ENCODE measurements around the gene OSTF1. TPM values are rescaled to one million over a fixed set of nuclear protein-coding genes. Genes with fewer than 3 reads are reported as not detected.

The OSTF1 gene
- total and polyA plus RNA-seq, 2 experiments from 2014 or later, result 22.4 to 29.1 TPM

GRCh38 chr9:75164573-75164972 lies 76.3 kb downstream of the OSTF1 start:
- no peaks in the 10 kb centered on the region for H3K9me3 ChIP-seq (ENCODE audit: low read depth)
- H3K4me1 ChIP-seq (ENCODE audit: insufficient read depth), result no peaks in the 10 kb centered on the region
- no peaks in the 10 kb centered on the region for H4K20me1 ChIP-seq (ENCODE audit: insufficient read depth, poor library complexity, severe bottlenecking)
- TF ChIP-seq EZH2phosphoT487 (IDR thresholded peaks at IDR 0.05; ENCODE audit: low read depth, severe bottlenecking, unreplicated experiment) (no peak), EZH2 (IDR thresholded peaks at IDR 0.05; ENCODE audit: borderline replicate concordance) (no peak)
- TF ChIP-seq, protein P1, sequence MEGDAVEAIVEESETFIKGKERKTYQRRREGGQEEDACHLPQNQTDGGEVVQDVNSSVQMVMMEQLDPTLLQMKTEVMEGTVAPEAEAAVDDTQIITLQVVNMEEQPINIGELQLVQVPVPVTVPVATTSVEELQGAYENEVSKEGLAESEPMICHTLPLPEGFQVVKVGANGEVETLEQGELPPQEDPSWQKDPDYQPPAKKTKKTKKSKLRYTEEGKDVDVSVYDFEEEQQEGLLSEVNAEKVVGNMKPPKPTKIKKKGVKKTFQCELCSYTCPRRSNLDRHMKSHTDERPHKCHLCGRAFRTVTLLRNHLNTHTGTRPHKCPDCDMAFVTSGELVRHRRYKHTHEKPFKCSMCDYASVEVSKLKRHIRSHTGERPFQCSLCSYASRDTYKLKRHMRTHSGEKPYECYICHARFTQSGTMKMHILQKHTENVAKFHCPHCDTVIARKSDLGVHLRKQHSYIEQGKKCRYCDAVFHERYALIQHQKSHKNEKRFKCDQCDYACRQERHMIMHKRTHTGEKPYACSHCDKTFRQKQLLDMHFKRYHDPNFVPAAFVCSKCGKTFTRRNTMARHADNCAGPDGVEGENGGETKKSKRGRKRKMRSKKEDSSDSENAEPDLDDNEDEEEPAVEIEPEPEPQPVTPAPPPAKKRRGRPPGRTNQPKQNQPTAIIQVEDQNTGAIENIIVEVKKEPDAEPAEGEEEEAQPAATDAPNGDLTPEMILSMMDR (IDR thresholded peaks at IDR 0.05; ENCODE audit: poor library complexity), result no peak
- DNase-seq (ENCODE audit: low spot score), result no peak
- H3K27ac ChIP-seq, result no peak overlapping the region
- H2AFZ ChIP-seq, result no peak overlapping the region
- no peaks in the 10 kb centered on the region for H3K79me2 ChIP-seq
- H3K4me2 ChIP-seq, result no peak overlapping the region
- no peaks in the 10 kb centered on the region for H3K36me3 ChIP-seq (replicated peaks; ENCODE audit: insufficient read depth, low read depth)
- H3K27me3 ChIP-seq, result no peaks in the 10 kb centered on the region
- no peaks in the 10 kb centered on the region for H3K9me2 ChIP-seq (replicated peaks; ENCODE audit: insufficient read depth)
- no peak overlapping the region for H3K4me3 ChIP-seq

GRCh38 chr9:75167281-75167680 lies 79.0 kb downstream of the OSTF1 start:
- no peak overlapping the region for H3K27ac ChIP-seq
- H3K27me3 ChIP-seq, result no peaks in the 10 kb centered on the region
- TF ChIP-seq EZH2phosphoT487 (IDR thresholded peaks at IDR 0.05; ENCODE audit: low read depth, severe bottlenecking, unreplicated experiment), result no peak
- TF ChIP-seq, protein P1 (IDR thresholded peaks at IDR 0.05; ENCODE audit: poor library complexity), result no peak
- no peak for TF ChIP-seq EZH2 (IDR thresholded peaks at IDR 0.05; ENCODE audit: borderline replicate concordance)
- no peak overlapping the region for H3K4me3 ChIP-seq
- no peaks in the 10 kb centered on the region for H3K9me3 ChIP-seq (ENCODE audit: low read depth)
- H3K79me2 ChIP-seq, result no peaks in the 10 kb centered on the region
- H3K4me1 ChIP-seq (ENCODE audit: insufficient read depth), result no peaks in the 10 kb centered on the region
- no peak overlapping the region for H2AFZ ChIP-seq
- no peaks in the 10 kb centered on the region for H3K36me3 ChIP-seq (replicated peaks; ENCODE audit: insufficient read depth, low read depth)
- H3K9me2 ChIP-seq (replicated peaks; ENCODE audit: insufficient read depth), result no peaks in the 10 kb centered on the region
- no peak for DNase-seq (ENCODE audit: low spot score)
- no peak overlapping the region for H3K4me2 ChIP-seq
- WGBS (ENCODE audit: low lambda C conversion rate, missing lambda C conversion rate), result 95% methylated on average over 1 of the region's 1 CpG
- H4K20me1 ChIP-seq (ENCODE audit: insufficient read depth, poor library complexity, severe bottlenecking), result no peaks in the 10 kb centered on the region

GRCh38 chr9:75168270-75169178 lies 80.2 kb downstream of the OSTF1 start:
- 87% methylated on average over 2 of the region's 2 CpGs for WGBS (ENCODE audit: low lambda C conversion rate, missing lambda C conversion rate)
- no peaks in the 10 kb centered on the region for H3K36me3 ChIP-seq (replicated peaks; ENCODE audit: insufficient read depth, low read depth)
- no peaks in the 10 kb centered on the region for H3K9me2 ChIP-seq (replicated peaks; ENCODE audit: insufficient read depth)
- H3K27me3 ChIP-seq, result no peaks in the 10 kb centered on the region
- H3K4me1 ChIP-seq (ENCODE audit: insufficient read depth), result no peaks in the 10 kb centered on the region
- no peaks in the 10 kb centered on the region for H3K79me2 ChIP-seq
- DNase-seq (ENCODE audit: low spot score), result no peak
- H4K20me1 ChIP-seq (ENCODE audit: insufficient read depth, poor library complexity, severe bottlenecking), result no peaks in the 10 kb centered on the region
- no peak overlapping the region for H2AFZ ChIP-seq
- H3K4me2 ChIP-seq, result no peak overlapping the region
- TF ChIP-seq EZH2phosphoT487 (IDR thresholded peaks at IDR 0.05; ENCODE audit: low read depth, severe bottlenecking, unreplicated experiment) (no peak), EZH2 (IDR thresholded peaks at IDR 0.05; ENCODE audit: borderline replicate concordance) (no peak)
- TF ChIP-seq, protein P1 (IDR thresholded peaks at IDR 0.05; ENCODE audit: poor library complexity), result no peak
- H3K9me3 ChIP-seq (ENCODE audit: low read depth), result no peaks in the 10 kb centered on the region
- H3K27ac ChIP-seq, result no peak overlapping the region
- H3K4me3 ChIP-seq, result no peak overlapping the region

Data from hepatocyte (in vitro differentiated cells).